Lower leg skin (tissue), 3 donors: Measurements from ENCODE around the gene CXCL12.

Source experiments
- CTCF ChIP-seq, 3 donors: fragments of 450-650 bp; IDR thresholded peaks; one replicate each; pipeline ENCODE4 v1.5.1; 2016; ENCODE audit warnings: antibody characterized with exemption in 3 of 3, mild to moderate bottlenecking in 3 of 3, moderate library complexity in 2 of 3
- POLR2A ChIP-seq, 2 donors: fragments of 450-650 bp; IDR thresholded peaks; one replicate each; pipeline ENCODE4 v1.6.1; 2016 to 2017; ENCODE audit warnings: antibody characterized with exemption in 2 of 2, mild to moderate bottlenecking in 1 of 2, moderate library complexity in 1 of 2

- no peak for TF ChIP-seq CTCF (IDR thresholded peaks at IDR 0.05)
- no peak for TF ChIP-seq POLR2A (IDR thresholded peaks at IDR 0.05)
Observed at GRCh38 chr10:44392420-44392819, 7.5 kb upstream of the CXCL12 start.
